HUES48 (cell line): ENCODE measurements around the gene SOX5.

ENCODE experiments used
- H3K27ac ChIP-seq: one replicate; pipeline ENCODE4 v1.7.0; 2013; ENCODE audit warnings: low read depth, low read length, inconsistent platforms
- H3K27me3 ChIP-seq: 2 replicates; pipeline ENCODE4 v1.6.1; 2013; ENCODE audit warnings: mild to moderate bottlenecking, low read length; ENCODE audit not compliant: control insufficient read depth, insufficient read depth
- H3K36me3 ChIP-seq: 2 replicates; pipeline ENCODE4 v1.6.1; 2013; ENCODE audit warnings: low read length; ENCODE audit not compliant: control insufficient read depth, insufficient read depth
- H3K4me1 ChIP-seq: 2 replicates; pipeline ENCODE4 v1.6.1; 2013; ENCODE audit warnings: mild to moderate bottlenecking, low read length; ENCODE audit not compliant: control insufficient read depth, insufficient read depth
- H3K4me3 ChIP-seq: 2 replicates; pipeline ENCODE4 v1.5.1; 2013; ENCODE audit warnings: mild to moderate bottlenecking, low read depth, low read length
- H3K9ac ChIP-seq: 2 replicates; pipeline ENCODE4 v1.6.1; 2013; ENCODE audit warnings: mild to moderate bottlenecking, low read depth, low read length, moderate library complexity
- H3K9me3 ChIP-seq: 2 replicates; pipeline ENCODE4 v1.6.1; 2013; ENCODE audit warnings: low read length; ENCODE audit not compliant: control insufficient read depth, insufficient read depth

SOX5 gene

GRCh38 chr12:23617749-23618148 lies 331.7 kb downstream of the SOX5 start:
- H3K4me3 ChIP-seq = no peak overlapping the region
- no peaks in the 10 kb centered on the region for H3K27me3 ChIP-seq
- no peak overlapping the region for H3K27ac ChIP-seq
- H3K4me1 ChIP-seq = peaks cover 3% of the 10 kb centered on the region; the same call in 1 of the 2 replicates
- H3K9ac ChIP-seq = no peak overlapping the region
- H3K9me3 ChIP-seq = no peaks in the 10 kb centered on the region
- no peaks in the 10 kb centered on the region for H3K36me3 ChIP-seq

- Histone ChIP-seq H3K4me1 (peaks cover 3% of the 10 kb centered on the region; the same call in 1 of the 2 replicates), H3K9me3 (no peaks in the 10 kb centered on the region), H3K36me3 (no peaks in the 10 kb centered on the region), H3K9ac (no peak overlapping the region), H3K4me3 (no peak overlapping the region), H3K27ac (no peak overlapping the region), H3K27me3 (no peaks in the 10 kb centered on the region)
Measured at GRCh38 chr12:23614280-23614679, 335.2 kb downstream of the SOX5 start.

GRCh38 chr12:23611320-23611719 lies 338.1 kb downstream of the SOX5 start:
- no peaks in the 10 kb centered on the region for H3K4me1 ChIP-seq
- no peaks in the 10 kb centered on the region for H3K9me3 ChIP-seq
- H3K9ac ChIP-seq = no peak overlapping the region
- no peaks in the 10 kb centered on the region for H3K27me3 ChIP-seq
- no peaks in the 10 kb centered on the region for H3K36me3 ChIP-seq
- H3K4me3 ChIP-seq = no peak overlapping the region
- no peak overlapping the region for H3K27ac ChIP-seq

GRCh38 chr12:23600919-23601318 lies 348.6 kb downstream of the SOX5 start:
- Histone ChIP-seq H3K27me3 (no peaks in the 10 kb centered on the region), H3K9me3 (peaks cover 3% of the 10 kb centered on the region; the same call in 1 of the 2 replicates), H3K9ac (no peak overlapping the region), H3K4me1 (no peaks in the 10 kb centered on the region), H3K4me3 (no peak overlapping the region), H3K27ac (no peak overlapping the region), H3K36me3 (no peaks in the 10 kb centered on the region)

- Histone ChIP-seq H3K36me3 (no peaks in the 10 kb centered on the region), H3K27ac (no peak overlapping the region), H3K4me1 (no peaks in the 10 kb centered on the region), H3K27me3 (no peaks in the 10 kb centered on the region), H3K4me3 (no peak overlapping the region), H3K9me3 (peaks cover 3% of the 10 kb centered on the region; the same call in 1 of the 2 replicates), H3K9ac (no peak overlapping the region)
Measured at GRCh38 chr12:23596568-23596967, 352.9 kb downstream of the SOX5 start.

- Histone ChIP-seq H3K4me3 (no peak overlapping the region), H3K27me3 (no peaks in the 10 kb centered on the region), H3K4me1 (peaks cover 20% of the 10 kb centered on the region), H3K9ac (no peak overlapping the region), H3K9me3 (no peaks in the 10 kb centered on the region), H3K27ac (no peak overlapping the region), H3K36me3 (no peaks in the 10 kb centered on the region)
Measured at GRCh38 chr12:23587833-23588559, 361.5 kb downstream of the SOX5 start.

- H3K9ac ChIP-seq = peak overlapping the region; percentile 4; the same call in 1 of the 2 replicates
- no peaks in the 10 kb centered on the region for H3K36me3 ChIP-seq
- peak overlapping the region; percentile 8 for H3K27ac ChIP-seq
- H3K4me3 ChIP-seq = no peak overlapping the region; the same call in 1 of the 2 replicates
- H3K9me3 ChIP-seq = no peaks in the 10 kb centered on the region
- H3K27me3 ChIP-seq = no peaks in the 10 kb centered on the region
- peaks cover 30% of the 10 kb centered on the region for H3K4me1 ChIP-seq
Measured at GRCh38 chr12:23585782-23586163, 363.7 kb downstream of the SOX5 start.

GRCh38 chr12:23585156-23585781 lies 364.2 kb downstream of the SOX5 start:
- H3K36me3 ChIP-seq = no peaks in the 10 kb centered on the region
- H3K4me3 ChIP-seq = no peak overlapping the region; the same call in 1 of the 2 replicates
- no peaks in the 10 kb centered on the region for H3K27me3 ChIP-seq
- H3K4me1 ChIP-seq = peaks cover 30% of the 10 kb centered on the region
- no peaks in the 10 kb centered on the region for H3K9me3 ChIP-seq
- H3K9ac ChIP-seq = peak overlapping the region; percentile 4; the same call in 1 of the 2 replicates
- peak overlapping the region; percentile 8 for H3K27ac ChIP-seq

- no peak overlapping the region for H3K27ac ChIP-seq
- no peaks in the 10 kb centered on the region for H3K36me3 ChIP-seq
- peaks cover 30% of the 10 kb centered on the region for H3K4me1 ChIP-seq
- H3K4me3 ChIP-seq = no peak overlapping the region
- no peak overlapping the region for H3K9ac ChIP-seq
- no peaks in the 10 kb centered on the region for H3K27me3 ChIP-seq
- H3K9me3 ChIP-seq = no peaks in the 10 kb centered on the region
Measured at GRCh38 chr12:23581913-23582312, 367.6 kb downstream of the SOX5 start.

- Histone ChIP-seq H3K27me3 (no peaks in the 10 kb centered on the region), H3K27ac (no peak overlapping the region)
Measured at GRCh38 chr12:23579257-23579656, 370.2 kb downstream of the SOX5 start.

GRCh38 chr12:23576372-23576771 lies 373.1 kb downstream of the SOX5 start:
- Histone ChIP-seq H3K9ac (no peak overlapping the region), H3K36me3 (no peaks in the 10 kb centered on the region), H3K9me3 (no peaks in the 10 kb centered on the region), H3K4me3 (no peak overlapping the region), H3K27me3 (no peaks in the 10 kb centered on the region), H3K4me1 (no peaks in the 10 kb centered on the region), H3K27ac (no peak overlapping the region)

More at GRCh38 chr12:23579257-23579656, 370.2 kb downstream of the SOX5 start:
- Histone ChIP-seq H3K4me3 (no peak overlapping the region), H3K9me3 (no peaks in the 10 kb centered on the region), H3K4me1 (peaks cover 10% of the 10 kb centered on the region), H3K9ac (no peak overlapping the region), H3K36me3 (no peaks in the 10 kb centered on the region)
